ENCODE measurements around the gene GRIP1. TPM values are rescaled to one million over a fixed set of nuclear protein-coding genes. Genes with fewer than 3 reads are reported as not detected.

Gene GRIP1
- total RNA-seq, 2 donors from 2014 or later = 0.28 TPM; not detected in 1

DNA sequence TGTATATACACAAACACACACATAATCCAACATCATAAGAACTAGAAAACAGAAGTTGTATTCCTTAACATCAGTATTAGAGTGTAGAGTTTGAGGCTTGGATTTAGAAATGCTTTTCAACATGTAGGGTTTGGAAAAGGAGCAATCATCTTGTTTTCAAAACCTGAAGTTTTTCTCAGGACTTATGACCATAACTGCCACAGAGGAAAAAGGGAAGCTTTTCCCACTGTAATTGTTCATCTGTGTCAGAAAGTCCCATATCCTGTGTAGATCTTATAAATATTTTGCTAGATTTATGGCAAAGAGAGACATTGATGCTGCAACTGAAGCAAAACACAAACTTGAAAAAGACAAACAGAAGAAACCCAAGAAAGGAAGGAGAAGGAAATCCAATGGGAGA, 115.7 kb downstream of the GRIP1 start:
- TF ChIP-seq, protein P1, sequence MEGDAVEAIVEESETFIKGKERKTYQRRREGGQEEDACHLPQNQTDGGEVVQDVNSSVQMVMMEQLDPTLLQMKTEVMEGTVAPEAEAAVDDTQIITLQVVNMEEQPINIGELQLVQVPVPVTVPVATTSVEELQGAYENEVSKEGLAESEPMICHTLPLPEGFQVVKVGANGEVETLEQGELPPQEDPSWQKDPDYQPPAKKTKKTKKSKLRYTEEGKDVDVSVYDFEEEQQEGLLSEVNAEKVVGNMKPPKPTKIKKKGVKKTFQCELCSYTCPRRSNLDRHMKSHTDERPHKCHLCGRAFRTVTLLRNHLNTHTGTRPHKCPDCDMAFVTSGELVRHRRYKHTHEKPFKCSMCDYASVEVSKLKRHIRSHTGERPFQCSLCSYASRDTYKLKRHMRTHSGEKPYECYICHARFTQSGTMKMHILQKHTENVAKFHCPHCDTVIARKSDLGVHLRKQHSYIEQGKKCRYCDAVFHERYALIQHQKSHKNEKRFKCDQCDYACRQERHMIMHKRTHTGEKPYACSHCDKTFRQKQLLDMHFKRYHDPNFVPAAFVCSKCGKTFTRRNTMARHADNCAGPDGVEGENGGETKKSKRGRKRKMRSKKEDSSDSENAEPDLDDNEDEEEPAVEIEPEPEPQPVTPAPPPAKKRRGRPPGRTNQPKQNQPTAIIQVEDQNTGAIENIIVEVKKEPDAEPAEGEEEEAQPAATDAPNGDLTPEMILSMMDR (IDR thresholded peaks at IDR 0.05) = no peak
- no peak overlapping the region for H3K4me3 ChIP-seq
- no peaks in the 10 kb centered on the region for H3K27me3 ChIP-seq (replicated peaks; ENCODE audit: insufficient read depth)
- DNase-seq (ENCODE audit: low spot score) (no peak), ATAC-seq (ENCODE audit: insufficient number of reproducible peaks, low FRiP score, low read depth) (no peak)
- H3K4me1 ChIP-seq (ENCODE audit: control insufficient read depth in 1 of 2, low read depth in 2 of 2) = no peaks in the 10 kb centered on the region
- H3K36me3 ChIP-seq = no peaks in the 10 kb centered on the region
- no peak overlapping the region for H3K27ac ChIP-seq
- H3K9me3 ChIP-seq = peaks cover 3% of the 10 kb centered on the region

DNA sequence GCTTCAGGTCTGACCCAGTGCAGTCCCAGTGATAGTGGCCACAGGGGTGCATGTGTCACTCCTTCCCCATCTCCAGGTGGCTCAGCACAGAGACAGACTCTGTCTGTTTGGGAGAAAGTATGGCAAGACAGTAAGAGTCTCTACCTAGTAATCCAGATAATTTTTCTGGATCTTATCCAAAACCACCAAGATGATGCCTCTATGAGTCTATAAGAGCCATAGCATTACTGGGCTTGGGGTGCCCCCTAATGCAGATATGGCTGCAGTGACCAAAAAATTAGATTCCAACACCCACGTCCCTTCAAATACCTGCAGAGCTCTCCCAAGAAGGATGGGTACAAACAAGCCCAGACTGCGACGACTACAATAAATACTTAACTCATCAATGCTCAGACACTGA, 123.8 kb downstream of the GRIP1 start:
- Histone ChIP-seq H3K4me3 (no peak overlapping the region), H3K36me3 (no peaks in the 10 kb centered on the region), H3K9me3 (no peaks in the 10 kb centered on the region), H3K4me1 (ENCODE audit: control insufficient read depth in 1 of 2, low read depth in 2 of 2) (no peaks in the 10 kb centered on the region), H3K27ac (no peak overlapping the region), H3K27me3 (replicated peaks; ENCODE audit: insufficient read depth) (no peaks in the 10 kb centered on the region)
- ATAC-seq (ENCODE audit: insufficient number of reproducible peaks, low FRiP score, low read depth) (no peak), DNase-seq (ENCODE audit: low spot score) (no peak)
- TF ChIP-seq, protein P1 (IDR thresholded peaks at IDR 0.05) = no peak

DNA sequence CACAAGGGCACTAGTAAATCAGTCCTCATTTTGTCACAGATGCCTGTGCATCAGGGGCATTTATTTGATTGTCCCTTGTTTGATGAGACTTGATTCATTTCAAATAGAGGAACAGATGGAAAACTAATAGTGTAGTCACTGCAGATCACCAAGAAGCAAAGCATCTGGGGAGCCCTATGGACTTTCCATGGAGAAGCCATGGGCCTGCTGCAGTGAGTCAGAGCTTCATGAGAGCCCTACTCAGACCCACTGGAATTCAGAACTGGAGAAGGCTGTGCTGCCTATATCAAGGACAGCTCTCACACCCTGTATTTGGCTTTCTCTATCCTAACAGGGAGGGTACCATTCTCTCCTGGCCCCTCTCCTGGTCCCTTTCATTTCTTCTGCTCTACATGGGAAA, 126.2 kb downstream of the GRIP1 start:
- TF ChIP-seq, protein P1 (IDR thresholded peaks at IDR 0.05) = no peak
- Histone ChIP-seq H3K27ac (no peak overlapping the region), H3K4me3 (no peak overlapping the region), H3K36me3 (no peaks in the 10 kb centered on the region), H3K4me1 (ENCODE audit: control insufficient read depth in 1 of 2, low read depth in 2 of 2) (no peaks in the 10 kb centered on the region), H3K9me3 (no peaks in the 10 kb centered on the region), H3K27me3 (replicated peaks; ENCODE audit: insufficient read depth) (no peaks in the 10 kb centered on the region)
- ATAC-seq (ENCODE audit: insufficient number of reproducible peaks, low FRiP score, low read depth) = no peak
- no peak for DNase-seq (ENCODE audit: low spot score)

DNA sequence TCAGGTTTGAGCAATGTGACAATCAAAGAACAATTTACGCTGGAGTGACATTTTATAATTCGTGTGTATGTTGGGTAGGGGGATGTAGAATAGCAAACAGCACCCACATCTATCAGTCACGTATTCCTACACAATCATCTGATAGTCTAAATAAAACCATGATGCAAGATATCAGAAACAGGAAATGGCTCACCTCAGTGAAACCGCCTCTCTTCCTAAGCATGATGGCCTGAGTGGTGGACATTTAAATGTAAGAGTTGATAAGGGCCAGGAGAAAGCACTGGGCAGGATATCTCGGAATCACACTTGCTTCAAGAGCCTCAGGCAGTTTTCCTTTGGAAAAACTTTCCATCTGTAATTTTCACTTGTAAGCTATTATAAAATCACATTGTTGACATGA, 128.2 kb downstream of the GRIP1 start:
- Histone ChIP-seq H3K27ac (no peak overlapping the region), H3K4me3 (no peak overlapping the region), H3K4me1 (ENCODE audit: control insufficient read depth in 1 of 2, low read depth in 2 of 2) (no peaks in the 10 kb centered on the region), H3K27me3 (replicated peaks; ENCODE audit: insufficient read depth) (no peaks in the 10 kb centered on the region), H3K36me3 (no peaks in the 10 kb centered on the region), H3K9me3 (no peaks in the 10 kb centered on the region)
- TF ChIP-seq, protein P1 (IDR thresholded peaks at IDR 0.05) = no peak
- no peak for DNase-seq (ENCODE audit: low spot score)
- ATAC-seq (ENCODE audit: insufficient number of reproducible peaks, low FRiP score, low read depth) = no peak

DNA sequence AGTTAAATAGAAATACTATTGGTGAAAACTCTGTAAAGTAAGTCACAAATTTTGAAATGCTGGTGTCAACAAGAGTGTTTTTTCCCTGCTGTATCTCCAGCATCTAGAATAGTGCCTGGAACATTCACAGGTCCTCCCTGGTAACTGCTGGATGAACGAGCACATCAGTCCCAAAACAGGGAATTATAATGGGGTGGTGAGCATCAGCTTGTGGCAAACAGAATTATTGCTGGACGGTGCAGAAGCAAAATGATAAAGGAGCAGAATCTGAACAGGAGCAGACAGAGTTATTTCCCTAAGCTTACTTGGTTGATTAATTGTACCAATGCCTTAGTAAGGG, 129.9 kb downstream of the GRIP1 start:
- Histone ChIP-seq H3K4me3 (no peak overlapping the region), H3K4me1 (ENCODE audit: control insufficient read depth in 1 of 2, low read depth in 2 of 2) (no peaks in the 10 kb centered on the region), H3K27ac (no peak overlapping the region), H3K36me3 (no peaks in the 10 kb centered on the region), H3K9me3 (no peaks in the 10 kb centered on the region), H3K27me3 (replicated peaks; ENCODE audit: insufficient read depth) (no peaks in the 10 kb centered on the region)
- TF ChIP-seq, protein P1 (IDR thresholded peaks at IDR 0.05) = no peak
- DNase-seq (ENCODE audit: low spot score) = no peak
- no peak for ATAC-seq (ENCODE audit: insufficient number of reproducible peaks, low FRiP score, low read depth)

All from thoracic aorta (tissue), 2 donors.